OCI-LY3 (cell line): Measurements from ENCODE around the gene SYCE1.

Source experiments
- H2AFZ ChIP-seq: fragments of 200-600, 300-600 bp; shearing (Covaris generic); 2 replicates; pipeline ENCODE4 v1.6.0; 2014; ENCODE audit warnings: antibody characterized with exemption, low read depth, low read length
- H3K27ac ChIP-seq: fragments of 200-600, 300-600 bp; sonication (generic); 2 replicates; pipeline ENCODE4 v1.5.1; 2014; ENCODE audit warnings: mild to moderate bottlenecking, low read length, moderate library complexity, mixed read lengths
- H3K27me3 ChIP-seq: fragments of 200-600, 300-600 bp; sonication (generic); 2 replicates; pipeline ENCODE4 v1.6.1; 2014; ENCODE audit warnings: low read depth, low read length, mixed read lengths
- H3K36me3 ChIP-seq: fragments of 200-600, 300-600 bp; sonication (generic); replicated peaks from 2 replicates; pipeline ENCODE3; 2014; ENCODE audit warnings: low read depth, low read length, mixed read lengths
- H3K4me1 ChIP-seq: fragments of 300-600, 200-600 bp; sonication (generic); 2 replicates; pipeline ENCODE4 v1.6.1; 2014; ENCODE audit warnings: low read length, mixed read lengths
- H3K4me2 ChIP-seq: fragments of 200-600, 300-600 bp; sonication (generic); 2 replicates; pipeline ENCODE4 v1.6.1; 2014; ENCODE audit warnings: low read length, mixed read lengths
- H3K4me3 ChIP-seq: fragments of 300-600, 200-600 bp; sonication (generic); 2 replicates; pipeline ENCODE4 v1.5.1; 2014; ENCODE audit warnings: antibody characterized with exemption, mild to moderate bottlenecking, low read length, moderate library complexity
- H3K79me2 ChIP-seq: fragments of 300-600, 200-600 bp; shearing (Covaris generic); 2 replicates; pipeline ENCODE4 v1.6.1; 2014; ENCODE audit warnings: mild to moderate bottlenecking, low read length, mixed read lengths
- H3K9ac ChIP-seq: fragments of 300-600, 200-600 bp; shearing (Covaris generic); 2 replicates; pipeline ENCODE4 v1.6.0; 2014; ENCODE audit warnings: mild to moderate bottlenecking, low read length, moderate library complexity
- H3K9me3 ChIP-seq: fragments of 200-600, 300-600 bp; shearing (Covaris generic); 2 replicates; pipeline ENCODE4 v1.6.1; 2014; ENCODE audit warnings: low read length, mixed read lengths; ENCODE audit not compliant: insufficient read depth
- H4K20me1 ChIP-seq: fragments of 200-600, 300-600 bp; sonication (generic); 2 replicates; pipeline ENCODE4 v1.6.1; 2016; ENCODE audit warnings: low read length, mixed read lengths; ENCODE audit not compliant: insufficient read depth
- CTCF ChIP-seq: fragments of 200-600, 300-600 bp; sonication (generic); IDR thresholded peaks from 2 replicates; pipeline ENCODE4 v1.5.1; 2014; ENCODE audit warnings: antibody characterized with exemption, low read length, low read depth
- EZH2phosphoT487 ChIP-seq: fragments of 200-600 bp; shearing (Covaris generic); IDR thresholded peaks from 2 replicates; pipeline ENCODE4 v1.6.1; 2018; ENCODE audit warnings: antibody characterized with exemption, mixed run types, low read depth

SYCE1 gene

GRCh38 chr10:133559216-133559615, 6.2 kb downstream of the SYCE1 start:
- no peaks in the 10 kb centered on the region for H3K4me1 ChIP-seq
- H3K27me3 ChIP-seq: 0 out of 2 replicates have a peak, but pooled peaks cover 3% of the 10 kb centered on the region
- H3K4me3 ChIP-seq: no peak overlapping the region
- H4K20me1 ChIP-seq: no peaks in the 10 kb centered on the region
- H3K79me2 ChIP-seq: no peaks in the 10 kb centered on the region
- no peak overlapping the region for H3K4me2 ChIP-seq
- H3K36me3 ChIP-seq: no peaks in the 10 kb centered on the region
- no peaks in the 10 kb centered on the region for H3K9me3 ChIP-seq
- no peak overlapping the region for H3K9ac ChIP-seq
- no peak overlapping the region for H3K27ac ChIP-seq
- no peak overlapping the region for H2AFZ ChIP-seq
- TF ChIP-seq CTCF (no peak), EZH2phosphoT487 (no peak)

DNA sequence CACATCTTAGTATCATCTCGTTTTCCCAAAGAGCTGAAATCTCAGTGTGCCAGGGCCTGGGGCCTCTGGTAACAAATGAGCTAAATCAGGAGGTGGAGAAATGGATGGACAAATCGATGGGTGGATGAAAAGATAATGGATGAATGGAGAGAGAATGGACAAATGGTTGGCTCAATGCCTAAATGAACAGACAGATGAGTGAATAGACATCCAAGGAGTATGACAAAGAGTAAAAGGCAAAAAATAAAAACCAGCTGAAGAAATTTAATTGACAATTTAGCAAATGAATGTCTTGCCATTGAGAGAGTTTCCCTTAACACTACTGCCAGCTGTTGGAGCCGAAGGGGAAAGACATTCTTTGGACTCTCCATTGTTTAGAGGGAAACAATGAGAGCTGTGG, 8.0 kb downstream of the SYCE1 start:
- Histone ChIP-seq H3K9me3 (no peaks in the 10 kb centered on the region), H2AFZ (no peak overlapping the region), H3K4me1 (no peaks in the 10 kb centered on the region), H3K36me3 (no peaks in the 10 kb centered on the region), H3K4me2 (no peak overlapping the region), H3K27ac (no peak overlapping the region), H3K27me3 (0 out of 2 replicates have a peak, but pooled peaks cover 5% of the 10 kb centered on the region), H3K79me2 (no peaks in the 10 kb centered on the region), H4K20me1 (no peaks in the 10 kb centered on the region), H3K9ac (no peak overlapping the region), H3K4me3 (no peak overlapping the region)
- TF ChIP-seq EZH2phosphoT487: no peak
- TF ChIP-seq CTCF: no peak

DNA sequence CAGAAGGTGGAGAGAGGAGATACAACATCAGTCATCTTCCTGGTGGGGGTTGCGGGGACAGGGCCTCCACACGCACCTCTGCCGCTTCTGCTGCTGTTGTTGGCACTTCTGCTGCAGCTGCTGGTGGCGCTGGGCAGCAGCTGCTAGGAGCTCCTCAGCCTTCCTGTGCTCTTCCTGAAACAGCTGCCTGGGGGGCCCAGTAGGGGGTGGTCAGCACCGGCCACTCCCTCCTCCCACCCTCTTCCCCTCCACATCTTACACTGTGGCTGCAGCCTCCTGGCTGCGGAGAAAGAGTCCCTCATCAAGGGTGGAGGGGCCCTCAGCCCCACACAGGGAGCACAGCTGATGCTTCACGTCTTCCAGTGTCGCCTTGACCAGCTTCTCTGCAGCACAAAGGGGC, 9.9 kb downstream of the SYCE1 start:
- Histone ChIP-seq H3K27ac (no peak overlapping the region), H3K27me3 (0 out of 2 replicates have a peak, but pooled peaks cover 5% of the 10 kb centered on the region), H2AFZ (no peak overlapping the region), H3K4me3 (no peak overlapping the region), H3K9ac (no peak overlapping the region), H3K36me3 (no peaks in the 10 kb centered on the region), H3K79me2 (no peaks in the 10 kb centered on the region), H3K9me3 (no peaks in the 10 kb centered on the region), H3K4me2 (no peak overlapping the region), H3K4me1 (no peaks in the 10 kb centered on the region), H4K20me1 (no peaks in the 10 kb centered on the region)
- TF ChIP-seq CTCF: no peak
- no peak for TF ChIP-seq EZH2phosphoT487

- H3K4me3 ChIP-seq: no peak overlapping the region
- no peak overlapping the region for H2AFZ ChIP-seq
- no peaks in the 10 kb centered on the region for H3K79me2 ChIP-seq
- H3K36me3 ChIP-seq: no peaks in the 10 kb centered on the region
- H3K27ac ChIP-seq: no peak overlapping the region
- no peak overlapping the region for H3K4me2 ChIP-seq
- no peaks in the 10 kb centered on the region for H3K4me1 ChIP-seq
- TF ChIP-seq EZH2phosphoT487: no peak
- TF ChIP-seq CTCF: no peak
- no peaks in the 10 kb centered on the region for H3K9me3 ChIP-seq
- no peaks in the 10 kb centered on the region for H4K20me1 ChIP-seq
- H3K27me3 ChIP-seq: 0 out of 2 replicates have a peak, but pooled peaks cover 5% of the 10 kb centered on the region
- no peak overlapping the region for H3K9ac ChIP-seq
These were observed 10.8 kb downstream of the SYCE1 start for GRCh38 chr10:133554600-133554999.
